HepG2 (cell line): ENCODE data around the gene MINDY2. TPM values are rescaled to one million over a fixed set of nuclear protein-coding genes. Genes with fewer than 3 reads are reported as not detected.

Experiments
- CBX1 ChIP-seq: IDR thresholded peaks from one replicate; pipeline ENCODE4 v1.6.1; 2016; ENCODE audit warnings: antibody characterized with exemption, low read depth
- DMAP1 ChIP-seq: IDR thresholded peaks from 2 replicates; pipeline ENCODE4 v1.6.1; 2016
- ELF3 ChIP-seq: IDR thresholded peaks from 2 replicates; pipeline ENCODE4 v1.6.1; 2016; ENCODE audit warnings: missing genetic modification reagents, missing compliant biosample characterization
- ESRRA ChIP-seq: sonication (generic); formaldehyde crosslinking; IDR thresholded peaks from 2 replicates; pipeline ENCODE4 v1.5.1; 2020; ENCODE audit warnings: mild to moderate bottlenecking, low read depth, missing genetic modification reagents
- EZH2 ChIP-seq: conservative IDR thresholded peaks from 2 replicates; pipeline ENCODE4 v1.6.1; 2012; ENCODE audit warnings: mild to moderate bottlenecking, low read depth, low read length, moderate library complexity
- GATAD1 ChIP-seq: IDR thresholded peaks from 2 replicates; pipeline ENCODE4 v1.6.1; 2016; ENCODE audit warnings: missing genetic modification reagents, missing compliant biosample characterization
- HNF4G ChIP-seq, 2 experiments: sonication (generic) in 1 of 2; formaldehyde crosslinking in 1 of 2; IDR thresholded peaks; 2 replicates each; pipeline versions ENCODE4 v1.4.0 to v1.6.1; 2011 to 2020; ENCODE audit warnings: borderline replicate concordance in 2 of 2, low read depth in 2 of 2, mild to moderate bottlenecking in 2 of 2, low read length in 1 of 2, missing genetic modification reagents in 1 of 2, moderate library complexity in 1 of 2
- MAFK ChIP-seq, 2 experiments: IDR thresholded peaks in 1 of 2; conservative IDR thresholded peaks in 1 of 2; 2 replicates each; pipeline ENCODE4 v1.6.1; 2011; ENCODE audit warnings: improper control_type of control experiment in 2 of 2, low read length in 2 of 2
- NRL ChIP-seq: sonication (generic); formaldehyde crosslinking; IDR thresholded peaks from 2 replicates; pipeline ENCODE4 v1.5.0; 2020; ENCODE audit warnings: missing genetic modification reagents, mild to moderate bottlenecking, moderate library complexity, borderline replicate concordance
- POLR2A ChIP-seq, 2 experiments: IDR thresholded peaks; 2 replicates each; pipeline ENCODE4 v1.6.1; 2011; ENCODE audit warnings: low read depth in 2 of 2, low read length in 2 of 2, mild to moderate bottlenecking in 1 of 2, moderate library complexity in 1 of 2; ENCODE audit not compliant: insufficient read depth in 1 of 2
- SCMH1 ChIP-seq: sonication (generic); formaldehyde crosslinking; IDR thresholded peaks from 2 replicates; pipeline ENCODE4 v1.9.0; 2021; ENCODE audit warnings: missing genetic modification reagents, mild to moderate bottlenecking, borderline replicate concordance
- SRSF1 ChIP-seq: fragments of 200-400 bp; formaldehyde crosslinking; optimal IDR thresholded peaks from 2 replicates; pipeline ENCODE3; 2017; ENCODE audit warnings: mild to moderate bottlenecking, low read depth, low read length, moderate library complexity
- SRSF4 ChIP-seq: fragments of 200-400 bp; formaldehyde crosslinking; IDR thresholded peaks from one replicate; pipeline ENCODE4 v1.6.1; 2018; ENCODE audit warnings: mild to moderate bottlenecking, low read depth, low read length, moderate library complexity; ENCODE audit not compliant: poor library complexity, severe bottlenecking
- TCF12 ChIP-seq, 2 experiments: fragments of 450-650 bp in 1 of 2; sonication (generic) in 1 of 2; formaldehyde crosslinking in 1 of 2; IDR thresholded peaks; 2 replicates each; pipeline versions ENCODE4 v1.6.1 to v1.8.0; 2017 to 2022; ENCODE audit warnings: antibody characterized with exemption in 1 of 2, mild to moderate bottlenecking in 1 of 2, missing genetic modification reagents in 1 of 2, moderate library complexity in 1 of 2
- TFDP2 ChIP-seq: sonication (generic); formaldehyde crosslinking; IDR thresholded peaks from 2 replicates; pipeline ENCODE4 v1.4.0; 2020; ENCODE audit warnings: missing genetic modification reagents
- THAP7 ChIP-seq: sonication (generic); formaldehyde crosslinking; IDR thresholded peaks from 2 replicates; pipeline ENCODE4 v1.8.1; 2023; ENCODE audit warnings: mild to moderate bottlenecking, missing genetic modification reagents
- ZBTB3 ChIP-seq: sonication (generic); formaldehyde crosslinking; IDR thresholded peaks from 2 replicates; pipeline ENCODE4 v1.4.0; 2020; ENCODE audit warnings: low read depth, mild to moderate bottlenecking, moderate library complexity, missing genetic modification reagents, borderline replicate concordance
- ZFP36 ChIP-seq: fragments of 150-350 bp; IDR thresholded peaks from 2 replicates; pipeline ENCODE4 v1.6.1; 2018; ENCODE audit warnings: borderline replicate concordance, low read length, low read depth; ENCODE audit not compliant: partially characterized antibody
- ZFP36L2 ChIP-seq: sonication (generic); formaldehyde crosslinking; IDR thresholded peaks from 2 replicates; pipeline ENCODE4 v1.4.0; 2020; ENCODE audit warnings: missing genetic modification reagents
- ZFP82 ChIP-seq: sonication (generic); formaldehyde crosslinking; IDR thresholded peaks from 2 replicates; pipeline ENCODE4 v1.5.1; 2020; ENCODE audit warnings: mild to moderate bottlenecking, missing genetic modification reagents, borderline replicate concordance
- ZIK1 ChIP-seq: sonication (generic); formaldehyde crosslinking; IDR thresholded peaks from 2 replicates; pipeline ENCODE4 v1.5.0; 2020; ENCODE audit warnings: mild to moderate bottlenecking, low read depth, missing genetic modification reagents, borderline replicate concordance
- ZNF710 ChIP-seq: sonication (generic); formaldehyde crosslinking; IDR thresholded peaks from 2 replicates; pipeline ENCODE4 v1.5.0; 2020; ENCODE audit warnings: mild to moderate bottlenecking, missing genetic modification reagents, borderline replicate concordance
- ZNF761 ChIP-seq: sonication (generic); formaldehyde crosslinking; conservative IDR thresholded peaks from 2 replicates; pipeline ENCODE4 v1.4.0; 2020; ENCODE audit warnings: mild to moderate bottlenecking, missing genetic modification reagents
- ZNF766 ChIP-seq: sonication (generic); formaldehyde crosslinking; IDR thresholded peaks from 2 replicates; pipeline ENCODE4 v1.5.0; 2020; ENCODE audit warnings: missing genetic modification reagents, borderline replicate concordance
- ZZZ3 ChIP-seq: sonication (generic); formaldehyde crosslinking; IDR thresholded peaks from 2 replicates; pipeline ENCODE4 v1.4.0; 2020; ENCODE audit warnings: missing genetic modification reagents, mild to moderate bottlenecking, borderline replicate concordance
- polyA plus RNA-seq, 8 experiments: library from polyadenylated mRNA; depleted of rRNA in 3 of 8; stranded (reverse) in 7 of 8; unstranded in 1 of 8; fragments of >200 nt; fragmentation: Illumina TruSeq in 4 of 8; extraction: Trizol in 4 of 8; gene quantifications; 2 replicates each; pipeline versions ENCODE4 v1.2.1 to v1.2.3, GENCODE V29; 2011 to 2016; ENCODE audit warnings: low read depth in 4 of 8, missing spikeins in 1 of 8, mixed read lengths in 1 of 8; ENCODE audit not compliant: insufficient read depth in 1 of 8
- total RNA-seq, 5 experiments: library from RNA; depleted of rRNA; stranded (reverse); fragments of >200 nt; fragmentation: Illumina TruSeq; extraction: Trizol; gene quantifications; 2 replicates each; pipeline ENCODE4 v1.2.3, GENCODE V29; 2016; ENCODE audit warnings: low read depth in 1 of 5
- TF ChIP-seq, protein P1 (sequence below): IDR thresholded peaks from 2 replicates; pipeline ENCODE4 v1.6.1; 2018; ENCODE audit warnings: missing genetic modification reagents, mild to moderate bottlenecking, missing compliant biosample characterization

The MINDY2 gene
- total and polyA plus RNA-seq, 2 of the 13 experiments (the other 11 are each of a cell fraction or from before 2014, with no cell fraction given): 7.2 to 12.6 TPM

GRCh38 chr15:58865425-58865880, 94.4 kb downstream of the MINDY2 start (continued):
- no peak for TF ChIP-seq TFDP2 (CRISPR knock-in tag)
- TF ChIP-seq ZZZ3 (CRISPR knock-in tag): no peak
- TF ChIP-seq ZNF761 (CRISPR knock-in tag): no peak
- TF ChIP-seq ELF3: peak; percentile 30; the same call in 1 of the 2 replicates
- TF ChIP-seq HNF4G (IDR thresholded peaks at IDR 0.05; ENCODE audit: borderline replicate concordance, low read depth, low read length): no peak
- no peak for TF ChIP-seq HNF4G (CRISPR knock-in tag; IDR thresholded peaks at IDR 0.05; ENCODE audit: borderline replicate concordance, low read depth)
- TF ChIP-seq CBX1: no peak
- peak; percentile 75 to 95 for TF ChIP-seq POLR2A (IDR thresholded peaks at IDR 0.05; ENCODE audit: insufficient read depth in 1 of 2, low read depth in 2 of 2, low read length in 2 of 2)
- TF ChIP-seq ZNF766 (CRISPR knock-in tag): no peak
- no peak; the same call in 1 of the 2 replicates for TF ChIP-seq NRL (CRISPR knock-in tag)
- no peak for TF ChIP-seq ZFP36
- no peak for TF ChIP-seq MAFK (conservative IDR thresholded peaks at IDR 0.05 in 1 of 2, IDR thresholded peaks at IDR 0.05 in 1 of 2; ENCODE audit: low read length in 2 of 2)
- no peak for TF ChIP-seq ZNF710
- no peak; the same call in 1 of the 2 replicates for TF ChIP-seq ZFP36L2 (CRISPR knock-in tag)
- TF ChIP-seq ESRRA (CRISPR knock-in tag): no peak
- no peak for TF ChIP-seq GATAD1 (CRISPR knock-in tag)
- no peak for TF ChIP-seq SRSF1
- no peak for TF ChIP-seq SCMH1
- TF ChIP-seq THAP7: no peak
- no peak for TF ChIP-seq TCF12 (IDR thresholded peaks at IDR 0.05)
- TF ChIP-seq TCF12 (CRISPR knock-in tag; IDR thresholded peaks at IDR 0.05): no peak
- TF ChIP-seq, protein P1, sequence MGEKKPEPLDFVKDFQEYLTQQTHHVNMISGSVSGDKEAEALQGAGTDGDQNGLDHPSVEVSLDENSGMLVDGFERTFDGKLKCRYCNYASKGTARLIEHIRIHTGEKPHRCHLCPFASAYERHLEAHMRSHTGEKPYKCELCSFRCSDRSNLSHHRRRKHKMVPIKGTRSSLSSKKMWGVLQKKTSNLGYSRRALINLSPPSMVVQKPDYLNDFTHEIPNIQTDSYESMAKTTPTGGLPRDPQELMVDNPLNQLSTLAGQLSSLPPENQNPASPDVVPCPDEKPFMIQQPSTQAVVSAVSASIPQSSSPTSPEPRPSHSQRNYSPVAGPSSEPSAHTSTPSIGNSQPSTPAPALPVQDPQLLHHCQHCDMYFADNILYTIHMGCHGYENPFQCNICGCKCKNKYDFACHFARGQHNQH (CRISPR knock-in tag): no peak; the same call in 1 of the 2 replicates
- no peak for TF ChIP-seq DMAP1 (CRISPR knock-in tag)
- TF ChIP-seq EZH2: no peak
- TF ChIP-seq ZFP82 (CRISPR knock-in tag): no peak
- TF ChIP-seq SRSF4: no peak
- TF ChIP-seq ZBTB3 (CRISPR knock-in tag): no peak
- no peak for TF ChIP-seq ZIK1 (CRISPR knock-in tag)
